GM18499 (cell line): ENCODE results near the gene VN1R5.

Experiments used
- ATAC-seq: cut with Tn5 transposase; IDR thresholded peaks from one replicate; pipeline ENCODE4 v1.9.1; 2021; ENCODE audit warnings: moderate number of reproducible peaks; ENCODE audit not compliant: insufficient read depth, unreplicated experiment

VN1R5 gene

DNA sequence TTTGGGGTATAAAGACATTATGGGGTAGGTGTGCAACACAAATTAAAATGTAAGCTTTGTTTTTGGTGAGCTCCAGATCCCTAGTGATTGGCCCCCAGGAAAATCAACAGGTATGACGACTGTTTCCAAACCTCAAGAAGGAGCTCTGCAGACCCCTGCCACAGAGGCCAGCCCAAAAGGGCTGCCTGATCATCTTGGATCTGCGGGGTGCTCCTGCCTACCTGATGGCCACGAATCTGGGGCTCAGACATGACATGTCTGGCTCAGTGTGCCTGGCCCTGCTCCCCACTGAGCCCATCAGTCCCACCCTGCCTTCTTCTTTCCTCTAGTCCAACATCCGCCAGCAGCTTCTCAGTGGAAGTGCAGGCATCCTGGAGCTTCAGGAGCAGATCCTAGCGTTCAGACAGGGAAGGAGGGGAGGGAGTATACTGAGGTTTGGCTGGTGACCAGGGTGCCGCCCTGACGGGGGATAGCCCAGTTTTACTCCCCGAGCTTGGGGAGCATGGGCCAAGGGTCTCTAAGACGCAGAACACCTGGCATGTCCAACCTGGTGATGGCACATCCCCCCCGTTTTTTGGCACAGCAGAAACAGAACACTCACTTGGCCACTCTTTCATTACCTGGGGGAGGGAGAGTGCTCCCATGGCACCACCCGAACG lies 44.0 kb downstream of the VN1R5 start:
- no peak for ATAC-seq

DNA sequence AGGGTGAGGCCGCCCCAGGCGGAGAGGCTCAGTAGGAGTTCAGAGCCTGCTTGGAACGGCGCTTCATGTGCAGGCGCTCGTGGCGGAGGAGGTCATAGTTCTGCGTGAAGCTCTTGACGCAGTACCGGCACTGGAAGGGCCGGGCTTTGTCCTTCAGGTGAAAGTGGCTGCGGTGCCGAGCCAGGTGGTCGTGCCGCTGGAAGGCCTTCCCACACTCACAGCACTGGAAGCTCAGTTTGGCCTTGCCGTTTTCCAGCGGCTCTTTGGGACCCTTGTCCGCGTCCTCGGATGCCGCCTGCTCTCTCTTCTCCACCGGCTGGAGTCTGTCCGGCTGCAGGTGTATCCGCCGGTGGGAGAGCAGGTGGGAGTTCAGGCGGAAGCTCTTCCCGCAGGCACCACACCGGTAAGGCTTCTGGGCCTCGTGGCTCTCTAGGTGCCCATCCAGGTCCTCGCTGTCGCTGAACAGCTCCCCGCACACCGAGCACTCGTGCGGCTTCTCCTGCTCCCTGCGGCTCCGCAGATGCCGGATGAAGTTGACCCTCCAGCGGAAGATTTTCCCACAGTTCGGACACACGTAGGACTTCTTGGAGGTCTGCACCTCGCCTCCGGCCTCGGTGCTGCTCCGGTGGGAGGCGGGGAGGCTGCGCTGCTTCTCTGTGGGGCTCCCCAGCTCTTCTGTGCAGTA lies 44.8 kb downstream of the VN1R5 start:
- ATAC-seq = no peak

- no peak for ATAC-seq
Observed at GRCh38 chr1:247301176-247301540, 45.3 kb downstream of the VN1R5 start.

GRCh38 chr1:247303216-247303615 lies 47.3 kb downstream of the VN1R5 start:
- no peak for ATAC-seq

DNA sequence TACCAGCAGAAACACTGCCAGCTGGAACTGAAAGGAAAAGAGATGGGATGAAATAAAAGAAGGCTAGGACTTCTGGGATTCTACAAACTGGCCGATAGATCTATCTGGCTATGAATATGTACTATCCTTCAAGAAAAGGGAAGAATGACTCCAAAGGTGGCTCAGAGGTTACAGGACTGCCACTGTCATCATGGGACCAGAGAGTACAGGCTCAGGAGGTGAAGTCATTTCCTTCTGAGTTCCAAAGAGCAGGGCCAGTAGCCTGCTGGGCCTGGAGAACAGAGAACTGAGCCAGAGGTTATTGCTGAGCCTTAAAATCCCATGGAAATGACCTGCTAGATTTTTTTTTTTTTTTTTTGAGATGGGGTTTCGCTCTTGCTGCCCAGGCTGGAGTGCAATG lies 48.2 kb downstream of the VN1R5 start:
- no peak for ATAC-seq
